ENCODE data around the gene JAZF1. TPM values are rescaled to one million over a fixed set of nuclear protein-coding genes. Genes with fewer than 3 reads are reported as not detected.

JAZF1 gene
- total and polyA plus RNA-seq, 10 of the 15 experiments (the other 5 are each of a cell fraction or from before 2014, with no cell fraction given), result 0.04 to 0.82 (median 0.15) TPM; not detected in 3

GRCh38 chr7:28199021-28199510 is 18.5 kb upstream of the JAZF1 start:
- Histone ChIP-seq H3K27ac (ENCODE audit: control insufficient read depth, insufficient read depth) (no peak overlapping the region), H3K9ac (ENCODE audit: control insufficient read depth, insufficient read depth, low read length) (no peak overlapping the region), H3K4me1 (ENCODE audit: control insufficient read depth, insufficient read depth, low read length) (no peaks in the 10 kb centered on the region), H3K4me3 (no peak overlapping the region), H2AFZ (ENCODE audit: control insufficient read depth, low read depth, low read length) (no peak overlapping the region), H3K4me2 (ENCODE audit: control insufficient read depth, insufficient read depth) (no peak overlapping the region), H3K36me3 (ENCODE audit: control insufficient read depth in 2 of 2, insufficient read depth in 2 of 2, low read length in 1 of 2) (no peaks in the 10 kb centered on the region), H3K9me3 (replicated peaks; ENCODE audit: control insufficient read depth, insufficient read depth, low read length) (no peaks in the 10 kb centered on the region; the same call in 2 of the 3 replicates), H3K27me3 (replicated peaks in 1 of 2; ENCODE audit: control insufficient read depth in 2 of 2, insufficient read depth in 2 of 2, low read length in 1 of 2) (no peaks in the 10 kb centered on the region; a peak in 2 of 4 replicates), H3K79me2 (ENCODE audit: control insufficient read depth, insufficient read depth, low read length) (no peaks in the 10 kb centered on the region), H4K20me1 (ENCODE audit: control insufficient read depth, insufficient read depth) (no peaks in the 10 kb centered on the region)
- 39% methylated on average over 3 of the region's 3 CpGs for WGBS (ENCODE audit: insufficient coverage, insufficient replicate concordance, low lambda C conversion rate, missing lambda C conversion rate)
- CTCF ChIA-PET, result no interaction called here
- in situ Hi-C loops (cut with MboI), result no loop called here
- POLR2A ChIA-PET, result interaction anchor here (0.6 to 0.7 kb wide), 2 partner anchors 10 to 29 kb away, joined by 3 read pairs; no protein-coding TSS in a partner anchor
- DNase-seq (ENCODE audit: low read depth, low spot score) (no peak), FAIRE-seq (no peak), ATAC-seq (no peak)
- SMC1A ChIA-PET (ENCODE audit: uncharacterized antibody, unreplicated experiment), result no interaction called here
- no TSS peak for BruUV-seq (replicated peaks)
- RAD21 ChIA-PET (ENCODE audit: unreplicated experiment), result no interaction called here
- intact Hi-C loops (cut with micrococcal nuclease; ENCODE audit: unreplicated experiment), result no loop called here
- TF ChIP-seq PRDM15 (CRISPR knock-in tag; IDR thresholded peaks at IDR 0.05), result no peak
- no peak for TF ChIP-seq ETV6 (conservative IDR thresholded peaks at IDR 0.05 in 1 of 2, IDR thresholded peaks at IDR 0.05 in 1 of 2; ENCODE audit: borderline replicate concordance in 1 of 2, low read depth in 1 of 2)
- TF ChIP-seq CBFB (IDR thresholded peaks at IDR 0.05; ENCODE audit: low read depth), result no peak
- no peak for TF ChIP-seq SUZ12 (IDR thresholded peaks at IDR 0.05; ENCODE audit: unreplicated experiment)
- no peak for TF ChIP-seq TCF12 (IDR thresholded peaks at IDR 0.05; ENCODE audit: low read depth, low read length)
- TF ChIP-seq PKNOX1 (IDR thresholded peaks at IDR 0.05), result no peak
- TF ChIP-seq ZNF217 (IDR thresholded peaks at IDR 0.05), result no peak
- no peak for TF ChIP-seq SKIL (IDR thresholded peaks at IDR 0.05; ENCODE audit: low read depth, poor library complexity, severe bottlenecking)
- no peak for TF ChIP-seq E2F8 (IDR thresholded peaks at IDR 0.05; ENCODE audit: low read depth, partially characterized antibody)
- no peak for TF ChIP-seq IRF4 (IDR thresholded peaks at IDR 0.05; ENCODE audit: low read depth, low read length)
- no peak for TF ChIP-seq PAX8 (IDR thresholded peaks at IDR 0.05)
- TF ChIP-seq SUPT20H (IDR thresholded peaks at IDR 0.05; ENCODE audit: borderline replicate concordance, control insufficient read depth, low read depth, low read length), result no peak
- no peak for TF ChIP-seq TAF1 (IDR thresholded peaks at IDR 0.05; ENCODE audit: borderline replicate concordance, low read depth, low read length)
- TF ChIP-seq DPF2 (IDR thresholded peaks at IDR 0.05), result no peak
- TF ChIP-seq STAT3 (IDR thresholded peaks at IDR 0.05; ENCODE audit: low read depth, low read length), result no peak
